ENCODE measurements around the gene TGFB1I1.
"Not testable (repeated sequence)": the region's sequence is repeated elsewhere in the genome, so short reads cannot be mapped to it uniquely, and the experiment has no call there.

The TGFB1I1 gene

GRCh38 chr16:31502981-31503380, 31.0 kb downstream of the TGFB1I1 start:
- peaks cover 5% of the 10 kb centered on the region for H3K4me1 ChIP-seq (ENCODE audit: control insufficient read depth, insufficient read depth, low read length)
- no peaks in the 10 kb centered on the region for H3K27me3 ChIP-seq (ENCODE audit: control insufficient read depth, insufficient read depth, low read length)
- no peak overlapping the region for H3K4me3 ChIP-seq (ENCODE audit: low read length)
- H3K36me3 ChIP-seq (ENCODE audit: control insufficient read depth, insufficient read depth, low read length) = peaks cover 11% of the 10 kb centered on the region
- H3K9ac ChIP-seq (ENCODE audit: low read length) = no peak overlapping the region
- no peaks in the 10 kb centered on the region for H3K9me3 ChIP-seq (ENCODE audit: control insufficient read depth, low read length)

GRCh38 chr16:31503555-31503954, 31.6 kb downstream of the TGFB1I1 start:
- H3K4me1 ChIP-seq (ENCODE audit: control insufficient read depth, insufficient read depth, low read length); H3K4me3 ChIP-seq (ENCODE audit: low read length); H3K9me3 ChIP-seq (ENCODE audit: control insufficient read depth, low read length); H3K27me3 ChIP-seq (ENCODE audit: control insufficient read depth, insufficient read depth, low read length); H3K9ac ChIP-seq (ENCODE audit: low read length); H3K36me3 ChIP-seq (ENCODE audit: control insufficient read depth, insufficient read depth, low read length): not testable (repeated sequence)

- Histone ChIP-seq H3K4me1 (ENCODE audit: control insufficient read depth, insufficient read depth, low read length) (peaks cover 12% of the 10 kb centered on the region), H3K9ac (ENCODE audit: low read length) (no peak overlapping the region)
Measured at GRCh38 chr16:31504159-31504558, 32.2 kb downstream of the TGFB1I1 start.

GRCh38 chr16:31505483-31505882, 33.5 kb downstream of the TGFB1I1 start:
- H3K36me3 ChIP-seq (ENCODE audit: control insufficient read depth, insufficient read depth, low read length) = no peaks in the 10 kb centered on the region
- H3K9ac ChIP-seq (ENCODE audit: low read length) = no peak overlapping the region
- H3K9me3 ChIP-seq (ENCODE audit: control insufficient read depth, low read length) = no peaks in the 10 kb centered on the region
- peaks cover 17% of the 10 kb centered on the region for H3K4me1 ChIP-seq (ENCODE audit: control insufficient read depth, insufficient read depth, low read length)
- H3K4me3 ChIP-seq (ENCODE audit: low read length) = no peak overlapping the region
- H3K27me3 ChIP-seq (ENCODE audit: control insufficient read depth, insufficient read depth, low read length) = no peaks in the 10 kb centered on the region

More at GRCh38 chr16:31504159-31504558, 32.2 kb downstream of the TGFB1I1 start:
- no peaks in the 10 kb centered on the region for H3K27me3 ChIP-seq (ENCODE audit: control insufficient read depth, insufficient read depth, low read length)
- H3K36me3 ChIP-seq (ENCODE audit: control insufficient read depth, insufficient read depth, low read length) = no peaks in the 10 kb centered on the region
- no peak overlapping the region for H3K4me3 ChIP-seq (ENCODE audit: low read length)
- no peaks in the 10 kb centered on the region for H3K9me3 ChIP-seq (ENCODE audit: control insufficient read depth, low read length)

GRCh38 chr16:31507617-31507928, 35.6 kb downstream of the TGFB1I1 start:
- H3K4me3 ChIP-seq (ENCODE audit: low read length) = peak overlapping the region; percentile 85
- H3K4me1 ChIP-seq (ENCODE audit: control insufficient read depth, insufficient read depth, low read length) = peaks cover 17% of the 10 kb centered on the region
- no peaks in the 10 kb centered on the region for H3K36me3 ChIP-seq (ENCODE audit: control insufficient read depth, insufficient read depth, low read length)
- H3K9me3 ChIP-seq (ENCODE audit: control insufficient read depth, low read length) = no peaks in the 10 kb centered on the region
- H3K27me3 ChIP-seq (ENCODE audit: control insufficient read depth, insufficient read depth, low read length) = no peaks in the 10 kb centered on the region
- H3K9ac ChIP-seq (ENCODE audit: low read length) = peak overlapping the region; percentile 99

- Histone ChIP-seq H3K27me3 (ENCODE audit: control insufficient read depth, insufficient read depth, low read length) (no peaks in the 10 kb centered on the region), H3K4me1 (ENCODE audit: control insufficient read depth, insufficient read depth, low read length) (peaks cover 17% of the 10 kb centered on the region), H3K36me3 (ENCODE audit: control insufficient read depth, insufficient read depth, low read length) (no peaks in the 10 kb centered on the region), H3K4me3 (ENCODE audit: low read length) (peak within 1 kb of the TSS; percentile 85), H3K9ac (ENCODE audit: low read length) (peak within 1 kb of the TSS; percentile 99), H3K9me3 (ENCODE audit: control insufficient read depth, low read length) (no peaks in the 10 kb centered on the region)
Measured at GRCh38 chr16:31507929-31508705, 36.2 kb downstream of the TGFB1I1 start, which contains the start of gene RUSF1. Gene RUSF1, minus strand, starts transcription at chr16:31508391. Its CDS starts 18 bp downstream, at chr16:31508373.

GRCh38 chr16:31508706-31509195, 36.8 kb downstream of the TGFB1I1 start:
- Histone ChIP-seq H3K27me3 (ENCODE audit: control insufficient read depth, insufficient read depth, low read length) (no peaks in the 10 kb centered on the region), H3K36me3 (ENCODE audit: control insufficient read depth, insufficient read depth, low read length) (no peaks in the 10 kb centered on the region), H3K4me1 (ENCODE audit: control insufficient read depth, insufficient read depth, low read length) (peaks cover 17% of the 10 kb centered on the region)

GRCh38 chr16:31513126-31513525, 41.2 kb downstream of the TGFB1I1 start:
- no peak overlapping the region for H3K4me3 ChIP-seq (ENCODE audit: low read length)
- no peak overlapping the region for H3K9ac ChIP-seq (ENCODE audit: low read length)
- no peaks in the 10 kb centered on the region for H3K27me3 ChIP-seq (ENCODE audit: control insufficient read depth, insufficient read depth, low read length)
- peaks cover 12% of the 10 kb centered on the region for H3K4me1 ChIP-seq (ENCODE audit: control insufficient read depth, insufficient read depth, low read length)
- H3K9me3 ChIP-seq (ENCODE audit: control insufficient read depth, low read length) = no peaks in the 10 kb centered on the region
- no peaks in the 10 kb centered on the region for H3K36me3 ChIP-seq (ENCODE audit: control insufficient read depth, insufficient read depth, low read length)

More at GRCh38 chr16:31508706-31509195, 36.8 kb downstream of the TGFB1I1 start:
- H3K9me3 ChIP-seq (ENCODE audit: control insufficient read depth, low read length) = no peaks in the 10 kb centered on the region
- peak overlapping the region; percentile 85 for H3K4me3 ChIP-seq (ENCODE audit: low read length)
- peak overlapping the region; percentile 99 for H3K9ac ChIP-seq (ENCODE audit: low read length)

GRCh38 chr16:31513884-31514283, 41.9 kb downstream of the TGFB1I1 start:
- no peaks in the 10 kb centered on the region for H3K36me3 ChIP-seq (ENCODE audit: control insufficient read depth, insufficient read depth, low read length)
- no peak overlapping the region for H3K9ac ChIP-seq (ENCODE audit: low read length)
- no peaks in the 10 kb centered on the region for H3K9me3 ChIP-seq (ENCODE audit: control insufficient read depth, low read length)
- H3K4me1 ChIP-seq (ENCODE audit: control insufficient read depth, insufficient read depth, low read length) = peaks cover 7% of the 10 kb centered on the region
- no peaks in the 10 kb centered on the region for H3K27me3 ChIP-seq (ENCODE audit: control insufficient read depth, insufficient read depth, low read length)
- no peak overlapping the region for H3K4me3 ChIP-seq (ENCODE audit: low read length)

GRCh38 chr16:31517800-31518402, 45.9 kb downstream of the TGFB1I1 start:
- Histone ChIP-seq H3K4me1 (ENCODE audit: control insufficient read depth, insufficient read depth, low read length) (no peaks in the 10 kb centered on the region), H3K27me3 (ENCODE audit: control insufficient read depth, insufficient read depth, low read length) (no peaks in the 10 kb centered on the region), H3K36me3 (ENCODE audit: control insufficient read depth, insufficient read depth, low read length) (no peaks in the 10 kb centered on the region), H3K9ac (ENCODE audit: low read length) (no peak overlapping the region), H3K9me3 (ENCODE audit: control insufficient read depth, low read length) (no peaks in the 10 kb centered on the region), H3K4me3 (ENCODE audit: low read length) (no peak overlapping the region)

- Histone ChIP-seq H3K36me3 (ENCODE audit: control insufficient read depth, insufficient read depth, low read length) (no peaks in the 10 kb centered on the region), H3K9me3 (ENCODE audit: control insufficient read depth, low read length) (no peaks in the 10 kb centered on the region), H3K9ac (ENCODE audit: low read length) (no peak overlapping the region), H3K4me3 (ENCODE audit: low read length) (no peak overlapping the region), H3K4me1 (ENCODE audit: control insufficient read depth, insufficient read depth, low read length) (no peaks in the 10 kb centered on the region), H3K27me3 (ENCODE audit: control insufficient read depth, insufficient read depth, low read length) (no peaks in the 10 kb centered on the region)
Measured at GRCh38 chr16:31519759-31520431, 47.9 kb downstream of the TGFB1I1 start.

- no peak overlapping the region for H3K4me3 ChIP-seq (ENCODE audit: low read length)
- H3K36me3 ChIP-seq (ENCODE audit: control insufficient read depth, insufficient read depth, low read length) = no peaks in the 10 kb centered on the region
- no peaks in the 10 kb centered on the region for H3K9me3 ChIP-seq (ENCODE audit: control insufficient read depth, low read length)
- no peaks in the 10 kb centered on the region for H3K4me1 ChIP-seq (ENCODE audit: control insufficient read depth, insufficient read depth, low read length)
- no peak overlapping the region for H3K9ac ChIP-seq (ENCODE audit: low read length)
- H3K27me3 ChIP-seq (ENCODE audit: control insufficient read depth, insufficient read depth, low read length) = no peaks in the 10 kb centered on the region
Measured at GRCh38 chr16:31521368-31521767, 49.4 kb downstream of the TGFB1I1 start.

Data from mucosa of stomach (tissue), 1 donor.